IMR-90 (cell line): ENCODE data around the gene ADCK2. TPM values are rescaled to one million over a fixed set of nuclear protein-coding genes. Genes with fewer than 3 reads are reported as not detected.
A peak's percentile ranks its signal among the peaks of the same experiment; 100 is the strongest.

ENCODE experiments used
- ATAC-seq: fragments of 200-7000 bp; cut with Tn5 transposase; 2 replicates; pipeline ENCODE4 v1.9.1; 2020; ENCODE audit warnings: low read depth, mild to moderate bottlenecking, moderate library complexity
- BruUV-seq: library from RNA; stranded (reverse); fragments of 400-500 nt; replicated peaks from 2 replicates; lab custom pipeline; 2021; lab: Mats Ljungman, UMichigan
- CTCF ChIA-PET: fragments of 300-600 bp; formaldehyde crosslinking; extraction: SDS; loops from one replicate; lab custom pipeline; 2021; ENCODE audit warnings: antibody characterized with exemption; lab: Yijun Ruan, JAX
- POLR2A ChIA-PET: fragments of 300-600 bp; sonication (Branson Sonifier 250); formaldehyde crosslinking; loops from one replicate; lab custom pipeline; 2022; ENCODE audit warnings: antibody characterized with exemption; ENCODE audit not compliant: unreplicated experiment; lab: Charles Lee
- DNase-seq: peaks from one replicate; pipeline ENCODE4 v3.0.0; 2013
- H2AFZ ChIP-seq: replicated peaks from 2 replicates; pipeline ENCODE3; 2013; ENCODE audit warnings: low read length, mild to moderate bottlenecking; ENCODE audit not compliant: poor library complexity
- H2AK5ac ChIP-seq: 2 replicates; pipeline ENCODE4 v1.6.1; 2013; ENCODE audit warnings: low read depth, low read length, inconsistent platforms
- H2AK9ac ChIP-seq: replicated peaks from 2 replicates; pipeline ENCODE3; 2013; ENCODE audit warnings: mild to moderate bottlenecking, low read depth, low read length, moderate library complexity; ENCODE audit not compliant: poor library complexity
- H2BK120ac ChIP-seq: 2 replicates; pipeline ENCODE4 v1.6.1; 2013; ENCODE audit warnings: low read depth, low read length, inconsistent platforms
- H2BK15ac ChIP-seq: 3 replicates; pipeline ENCODE4 v1.6.1; 2013; ENCODE audit warnings: low read depth, low read length, inconsistent platforms
- H2BK20ac ChIP-seq: 2 replicates; pipeline ENCODE4 v1.6.1; 2013; ENCODE audit warnings: low read depth, mild to moderate bottlenecking, inconsistent platforms, low read length, moderate library complexity
- H2BK5ac ChIP-seq: 2 replicates; pipeline ENCODE4 v1.6.1; 2013; ENCODE audit warnings: mild to moderate bottlenecking, low read depth, low read length, inconsistent platforms; ENCODE audit not compliant: poor library complexity, severe bottlenecking
- H3K14ac ChIP-seq: replicated peaks from 2 replicates; pipeline ENCODE4 v1.6.1; 2013; ENCODE audit warnings: low read depth, low read length, inconsistent platforms
- H3K18ac ChIP-seq: 2 replicates; pipeline ENCODE4 v1.6.1; 2013; ENCODE audit warnings: low read depth, low read length, control low read depth
- H3K23ac ChIP-seq: 2 replicates; pipeline ENCODE4 v1.6.1; 2013; ENCODE audit warnings: low read depth, low read length, inconsistent platforms
- H3K27ac ChIP-seq: 2 replicates; pipeline ENCODE4 v1.5.1; 2013; ENCODE audit warnings: mild to moderate bottlenecking, control low read depth, low read length; ENCODE audit not compliant: insufficient read depth
- H3K27me3 ChIP-seq: 2 replicates; pipeline ENCODE4 v1.6.1; 2013; ENCODE audit warnings: low read length; ENCODE audit not compliant: control insufficient read depth, insufficient read depth
- H3K36me3 ChIP-seq: 2 replicates; pipeline ENCODE4 v1.6.1; 2013; ENCODE audit warnings: low read length, mixed read lengths; ENCODE audit not compliant: control insufficient read depth, insufficient read depth
- H3K4ac ChIP-seq: 2 replicates; pipeline ENCODE4 v1.6.1; 2013; ENCODE audit warnings: low read depth, low read length, inconsistent platforms
- H3K4me1 ChIP-seq: 2 replicates; pipeline ENCODE4 v1.6.1; 2013; ENCODE audit warnings: low read length, mixed read lengths; ENCODE audit not compliant: control insufficient read depth, insufficient read depth
- H3K4me2 ChIP-seq: 2 replicates; pipeline ENCODE4 v1.6.1; 2013; ENCODE audit warnings: low read depth, mild to moderate bottlenecking, control low read depth, low read length, moderate library complexity
- H3K4me3 ChIP-seq: 2 replicates; pipeline ENCODE4 v1.5.1; 2013; ENCODE audit warnings: low read depth, mild to moderate bottlenecking, control low read depth, low read length, moderate library complexity; ENCODE audit not compliant: insufficient read depth
- H3K56ac ChIP-seq: 2 replicates; pipeline ENCODE4 v1.6.1; 2013; ENCODE audit warnings: low read length, inconsistent platforms; ENCODE audit not compliant: insufficient read depth; ENCODE audit errors: extremely low read depth
- H3K79me1 ChIP-seq, 2 experiments: 2 replicates each; pipeline ENCODE4 v1.6.1; 2013; ENCODE audit warnings: low read length in 2 of 2, inconsistent platforms in 1 of 2, low read depth in 1 of 2
- H3K9ac ChIP-seq: 2 replicates; pipeline ENCODE4 v1.6.1; 2013; ENCODE audit warnings: low read depth, low read length, control low read depth
- H3K9me1 ChIP-seq: 2 replicates; pipeline ENCODE4 v1.6.1; 2013; ENCODE audit warnings: low read length, inconsistent platforms; ENCODE audit not compliant: insufficient read depth
- H3K9me3 ChIP-seq: 2 replicates; pipeline ENCODE4 v1.6.1; 2013; ENCODE audit warnings: low read length; ENCODE audit not compliant: control insufficient read depth, insufficient read depth
- H4K20me1 ChIP-seq: 2 replicates; pipeline ENCODE4 v1.6.1; 2013; ENCODE audit warnings: low read length, inconsistent platforms; ENCODE audit not compliant: insufficient read depth
- H4K5ac ChIP-seq: 2 replicates; pipeline ENCODE4 v1.6.1; 2013; ENCODE audit warnings: mild to moderate bottlenecking, low read depth, low read length, control low read depth
- H4K8ac ChIP-seq, 2 experiments: 2 replicates each; pipeline ENCODE4 v1.6.1; 2013; ENCODE audit warnings: low read depth in 2 of 2, low read length in 2 of 2, control low read depth in 1 of 2, inconsistent platforms in 1 of 2
- H4K91ac ChIP-seq: 2 replicates; pipeline ENCODE4 v1.6.1; 2013; ENCODE audit warnings: low read depth, low read length, inconsistent platforms; ENCODE audit not compliant: insufficient read depth
- CEBPB ChIP-seq: IDR thresholded peaks from 2 replicates; pipeline ENCODE4 v1.6.1; 2012; ENCODE audit warnings: low read depth, low read length, improper control_type of control experiment
- CHD1 ChIP-seq: IDR thresholded peaks from 2 replicates; pipeline ENCODE4 v1.6.1; 2012; ENCODE audit warnings: low read depth, low read length, improper control_type of control experiment
- MAFK ChIP-seq: IDR thresholded peaks from 2 replicates; pipeline ENCODE4 v1.6.1; 2012; ENCODE audit warnings: low read depth, low read length, improper control_type of control experiment
- NFE2L2 ChIP-seq: fragments of 150-350 bp; IDR thresholded peaks from 2 replicates; pipeline ENCODE4 v1.6.1; 2016; ENCODE audit warnings: low read depth, mild to moderate bottlenecking, low read length
- POLR2A ChIP-seq: IDR thresholded peaks from 2 replicates; pipeline ENCODE4 v1.6.1; 2012; ENCODE audit warnings: mild to moderate bottlenecking, low read depth, low read length
- RAD21 ChIP-seq: IDR thresholded peaks from 2 replicates; pipeline ENCODE4 v1.6.1; 2012; ENCODE audit warnings: low read length, improper control_type of control experiment
- WGBS, 2 experiments: methylation state at CpG; one replicate each; pipeline versions ENCODE4 v1.1.5 to v1.1.7; 2013; ENCODE audit warnings: missing lambda C conversion rate in 2 of 2; ENCODE audit not compliant: insufficient read length in 1 of 2; ENCODE audit errors: extremely low coverage in 2 of 2; 5-methylcytosine and 5-hydroxymethylcytosine counted together
- dilution Hi-C: fragments of 300-500 bp; cut with HindIII; formaldehyde crosslinking; loops from one replicate; pipeline ENCODE4 v1.14.3; 2018; ENCODE audit warnings: low sequenced_read_pairs; ENCODE audit not compliant: unreplicated experiment
- in situ Hi-C: fragments of 300-500 bp; cut with MboI; formaldehyde crosslinking; loops from 3 replicates; pipeline ENCODE4 v1.14.3; 2019; ENCODE audit warnings: low sequenced_read_pairs, inconsistent platforms, mixed read lengths
- intact Hi-C: fragments of 100-400 bp; cut with micrococcal nuclease; formaldehyde crosslinking; loops from 2 replicates; pipeline ENCODE4 v1.10.0; 2022
- polyA plus RNA-seq, 3 experiments: library from polyadenylated mRNA; depleted of rRNA; stranded (reverse); fragments of >200 nt; gene quantifications; 2 replicates each; pipeline ENCODE4 v1.2.3, GENCODE V29; 2012; ENCODE audit warnings: low replicate concordance in 1 of 3
- total RNA-seq: library from RNA; depleted of rRNA; stranded (reverse); fragments of >200 nt; gene quantifications from 2 replicates; pipeline ENCODE4 v1.2.3, GENCODE V29; 2012

The ADCK2 gene
- total and polyA plus RNA-seq, 2 of the 4 experiments (the other 2 are of a cell fraction) = 7.1 to 10.0 TPM

GRCh38 chr7:140659856-140660255 lies 12.9 kb upstream of the ADCK2 start:
- H2AK9ac ChIP-seq = no peak overlapping the region
- DNase-seq (peak; percentile 71), ATAC-seq (peak; percentile 10; the same call in 1 of the 2 replicates)
- peaks cover 3% of the 10 kb centered on the region; the same call in 1 of the 2 replicates for H3K27me3 ChIP-seq
- WGBS, 2 experiments = 46% methylated on average over 4 of the region's 8 CpGs; no CpG with 5 or more reads in 1 of the 2 experiments
- ChIA-PET CTCF (interaction anchor here (0.7 kb wide), 1 partner anchor 468 kb away, joined by 3 read pairs; no protein-coding TSS in a partner anchor), POLR2A (no interaction called here)
- H3K23ac ChIP-seq = 0 out of 2 replicates have a peak overlapping the region, but pooled peaks have one; percentile 16
- no peak overlapping the region for H2BK20ac ChIP-seq
- no peak overlapping the region for H3K27ac ChIP-seq
- no peak overlapping the region for H3K9ac ChIP-seq
- H3K4me1 ChIP-seq = peaks cover 4% of the 10 kb centered on the region; the same call in 1 of the 2 replicates
- H3K79me1 ChIP-seq = no peaks in the 10 kb centered on the region
- H4K20me1 ChIP-seq = no peaks in the 10 kb centered on the region
- peak overlapping the region; percentile 53 for H2AFZ ChIP-seq
- no peak overlapping the region for H3K4ac ChIP-seq
- no peak overlapping the region for H2AK5ac ChIP-seq
- no peak overlapping the region for H3K56ac ChIP-seq
- H4K91ac ChIP-seq = no peak overlapping the region
- in situ Hi-C loops (no loop called here), dilution Hi-C loops (no loop called here), intact Hi-C loops (no loop called here)
- H4K8ac ChIP-seq = no peak overlapping the region
- H2BK120ac ChIP-seq = no peak overlapping the region
- no peak overlapping the region for H4K5ac ChIP-seq
- no peaks in the 10 kb centered on the region for H3K9me3 ChIP-seq
- H3K36me3 ChIP-seq = no peaks in the 10 kb centered on the region
- no peak overlapping the region for H2BK15ac ChIP-seq
- TF ChIP-seq NFE2L2 (no peak), MAFK (no peak), CHD1 (no peak), RAD21 (no peak), POLR2A (no peak), CEBPB (no peak)
- no peaks in the 10 kb centered on the region for H3K9me1 ChIP-seq
- H2BK5ac ChIP-seq = no peak overlapping the region
- no peak overlapping the region for H3K18ac ChIP-seq
- BruUV-seq = no TSS peak
- H3K4me3 ChIP-seq = no peak overlapping the region
- H3K14ac ChIP-seq = no peak overlapping the region
- no peak overlapping the region for H3K4me2 ChIP-seq
